Heart left ventricle (tissue), 13 donors: ENCODE results near the gene ANKRD53.
A peak's percentile ranks its signal among the peaks of the same experiment; 100 is the strongest.

Source experiments
- CTCF ChIP-seq, 12 donors: fragments of 200-600 bp; sonication (generic) in 4 of 12; IDR thresholded peaks; one replicate each; pipeline versions ENCODE4 v1.5.0 to v1.8.0; 2018 to 2022; ENCODE audit warnings: antibody characterized with exemption in 12 of 12, mild to moderate bottlenecking in 5 of 12
- POLR2A ChIP-seq, 2 donors: fragments of 450-650 bp; IDR thresholded peaks; one replicate each; pipeline ENCODE4 v1.6.1; 2017; ENCODE audit warnings: antibody characterized with exemption in 2 of 2, mild to moderate bottlenecking in 2 of 2, moderate library complexity in 2 of 2
- donor health status: ischemic (EF 13 %, LVEDD 7.1; RV severe dilation, severe dysfunction).
- donor health status: DM: no; HTN: yes; CAD: no.
- donor health status: DM: no; HTN: no; CAD: no.
- donor health status: ischemic (EF 25% LVEDD 6.9; RV normal size, moderate dysfunction).
- donor health status: ischemic (EF 25% LVEDD 5.7; RV mildly dilated, moderate dysfunction).
- donor health status: ischemic (EF 35%, LVEDD 5.7; RV mildly dilated, moderate dysfunction).
- donor health status: nonischemic (EF 11% LVEDD 7.7; RV severe dilation, severe dysfunction).
- donor health status: DM: yes; HTN: yes; CAD: no.
- donor health status: PGD.
- donor health status: ischemic (EF 29% LVEDD 5.4; RV normal size, mild dysfunction).
- donor health status: nonischemic (EF 23%, LVEDD 6.1; RV moderate dilation, normal function).

GRCh38 chr2:70964596-70965386 lies 13.6 kb upstream of the ANKRD53 start:
- TF ChIP-seq CTCF (IDR thresholded peaks at IDR 0.05) (peak; percentile 67 to 85 (median 76)), POLR2A (IDR thresholded peaks at IDR 0.05) (no peak)
